SK-N-MC (cell line): ENCODE data around the gene GJD3.

ENCODE experiments used
- EZH2 ChIP-seq: fragments of 200-600 bp; sonication (generic); IDR thresholded peaks from one replicate; pipeline ENCODE4 v1.6.1; 2017; ENCODE audit warnings: antibody characterized with exemption
- FOXP2 ChIP-seq: optimal IDR thresholded peaks from 2 replicates; pipeline ENCODE3; 2011; ENCODE audit warnings: mild to moderate bottlenecking, moderate library complexity; ENCODE audit not compliant: insufficient read depth; ENCODE audit errors: extremely low read length, control extremely low read depth
- POLR2AphosphoS5 ChIP-seq: IDR thresholded peaks from 2 replicates; pipeline ENCODE4 v1.6.1; 2012; ENCODE audit warnings: mild to moderate bottlenecking, low read depth, low read length, borderline replicate concordance

DNA sequence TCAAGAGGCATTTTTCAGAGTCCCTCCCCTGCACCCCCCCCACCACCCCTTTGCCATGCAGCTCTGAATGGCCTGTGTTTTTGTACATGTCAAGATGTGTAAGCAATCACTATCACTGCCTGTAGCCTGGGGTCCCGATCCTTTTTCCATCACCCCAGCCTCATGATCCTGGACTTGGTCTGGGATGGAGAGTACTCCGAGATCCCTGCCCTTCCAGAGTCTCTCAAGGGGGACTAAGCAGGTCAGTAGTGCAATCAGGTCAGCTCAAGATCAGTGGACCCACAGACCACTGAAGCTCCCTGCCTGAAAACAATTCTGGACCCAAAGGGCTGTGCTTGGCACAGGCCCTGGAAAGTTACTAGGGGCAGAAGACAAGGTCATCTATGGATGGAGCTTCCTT lies 7.5 kb upstream of the GJD3 start:
- no peak for TF ChIP-seq POLR2AphosphoS5
- TF ChIP-seq EZH2, result no peak
- no peak for TF ChIP-seq FOXP2
